Activated CD4-positive, alpha-beta T cell treated with anti-CD3 and anti-CD28 coated beads, Interleukin-2, Interleukin-4, amounts not matched to agents 100 ng/mL and 50 ng/mL, durations not matched to agents 16 hours and 8 hours (primary cell): ENCODE data around the gene PCNA.
"Not testable (repeated sequence)": the region's sequence is repeated elsewhere in the genome, so short reads cannot be mapped to it uniquely, and the experiment has no call there.

Source experiments
- DNase-seq: peaks from one replicate; pipeline ENCODE4 v3.0.0-alpha.2; 2020; ENCODE audit warnings: low spot score

PCNA gene

DNA sequence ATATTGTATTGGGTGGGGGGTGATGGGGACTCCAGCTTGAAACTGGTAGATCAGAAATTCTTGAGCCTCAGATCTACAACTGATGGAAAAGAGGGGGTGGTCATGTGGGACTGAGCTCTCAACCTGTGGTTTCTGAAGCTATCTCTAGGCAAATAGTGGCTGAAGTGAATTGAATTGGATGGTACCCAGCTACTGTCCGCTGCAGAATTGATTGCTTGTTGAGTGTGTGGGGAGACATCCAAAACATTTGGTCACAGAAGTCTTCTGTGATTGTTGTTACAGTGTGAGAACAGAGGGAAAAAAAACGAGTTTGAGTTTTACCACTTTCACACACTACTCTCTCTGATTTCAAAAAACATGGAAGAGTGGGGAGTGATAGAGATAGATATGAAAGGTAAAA is 21.9 kb upstream of the PCNA start:
- DNase-seq: no peak

DNA sequence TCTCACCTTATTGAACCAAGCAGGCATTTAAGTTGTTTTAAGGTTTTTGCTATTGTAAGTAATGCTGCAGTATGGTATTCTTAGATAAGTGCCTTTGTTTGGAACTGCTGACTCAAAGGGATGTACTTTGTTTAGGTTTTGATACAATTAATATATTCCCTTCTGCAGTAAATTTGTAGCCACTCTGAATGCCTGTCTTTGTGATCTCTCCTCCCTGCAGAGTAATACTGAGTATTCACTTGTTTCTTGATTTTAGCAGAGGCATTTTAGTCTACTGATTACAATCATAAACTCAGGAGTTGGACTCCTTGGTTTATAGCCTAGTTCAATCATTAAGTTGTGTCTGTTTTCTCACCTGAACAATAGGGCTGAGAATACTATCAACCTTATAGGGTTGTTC is 20.4 kb upstream of the PCNA start:
- no peak for DNase-seq

DNA sequence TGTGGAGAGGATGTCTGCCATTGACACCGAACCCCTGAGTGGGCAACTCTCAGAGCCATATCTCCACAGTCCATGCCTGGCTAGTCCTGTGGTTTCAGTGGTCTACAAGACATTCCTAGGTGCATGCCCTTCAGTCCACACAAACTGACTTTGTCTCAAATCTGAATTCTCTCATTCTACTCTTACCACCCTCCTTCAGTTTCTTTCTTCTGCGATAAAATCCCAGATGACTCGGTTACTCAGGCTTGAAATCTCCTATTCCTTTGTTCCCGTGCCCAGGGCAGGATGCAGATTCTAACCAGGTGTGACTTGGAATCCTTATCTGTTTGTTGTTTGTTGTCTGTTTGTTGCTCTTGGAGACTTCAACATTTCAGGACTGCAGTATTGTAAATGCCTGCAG is 16.3 kb upstream of the PCNA start:
- no peak for DNase-seq

DNA sequence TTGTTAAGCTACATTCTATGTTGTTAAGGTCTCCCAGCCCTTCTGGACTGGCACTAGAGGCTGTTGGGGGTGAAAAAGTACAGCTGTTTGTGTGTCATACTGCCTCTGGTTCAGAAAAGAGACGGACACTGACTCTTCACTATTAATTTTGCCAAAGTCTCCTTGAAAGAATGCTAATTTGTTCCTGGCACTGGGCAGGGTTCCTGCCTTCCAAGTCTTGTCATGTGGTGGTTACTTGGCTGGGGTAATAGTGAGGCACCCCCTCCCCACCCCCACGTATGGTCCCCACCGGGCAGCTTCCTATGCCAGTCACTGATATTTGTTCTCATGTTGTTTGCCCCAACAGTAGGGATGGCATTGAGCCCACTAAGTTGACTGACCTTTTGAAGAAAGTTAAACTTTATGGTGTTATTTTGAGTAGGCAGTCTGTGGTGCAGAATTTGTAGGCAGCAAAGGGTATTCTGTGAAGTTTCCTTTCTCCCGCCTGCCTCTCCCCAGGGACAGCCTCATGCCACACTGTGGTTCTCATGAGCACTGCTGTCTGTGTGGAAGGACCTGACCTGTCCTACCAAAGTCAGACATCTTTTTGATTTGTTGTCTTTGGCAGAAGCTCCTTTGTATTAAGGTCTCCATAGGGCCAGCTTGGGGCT is 15.7 kb upstream of the PCNA start:
- no peak for DNase-seq

GRCh38 chr20:5133998-5134397 is 14.2 kb upstream of the PCNA start:
- DNase-seq: no peak

GRCh38 chr20:5131502-5131901 is 11.7 kb upstream of the PCNA start:
- no peak for DNase-seq

- DNase-seq: no peak
Measured at GRCh38 chr20:5128886-5129285, 9.1 kb upstream of the PCNA start.

DNA sequence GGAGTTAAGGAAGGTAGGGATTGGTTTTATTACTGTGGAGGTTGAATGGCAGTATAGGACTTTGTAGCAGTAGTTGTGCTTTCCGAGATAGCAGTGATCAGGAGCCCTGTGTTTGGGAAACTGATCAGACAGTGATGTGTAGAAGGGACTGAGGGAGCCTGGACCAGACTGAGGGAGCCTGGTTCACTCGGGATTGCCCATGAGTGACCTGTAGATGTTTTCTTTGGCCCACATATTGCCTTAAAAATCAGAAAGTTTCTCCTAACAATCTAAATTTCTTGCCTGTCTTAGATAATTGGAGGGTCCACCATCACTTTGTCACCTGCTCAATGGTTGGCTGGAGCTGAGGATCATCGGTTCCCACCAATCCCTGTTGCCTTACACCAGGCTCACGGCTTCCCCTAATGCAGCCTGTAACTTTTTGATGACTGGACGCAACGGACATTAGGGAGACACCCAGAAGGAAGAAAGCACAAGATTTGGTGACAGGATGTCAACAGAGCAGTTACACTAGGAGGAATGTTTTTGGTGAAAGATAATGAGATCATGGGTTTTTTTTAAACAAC is 8.2 kb upstream of the PCNA start:
- no peak for DNase-seq

DNA sequence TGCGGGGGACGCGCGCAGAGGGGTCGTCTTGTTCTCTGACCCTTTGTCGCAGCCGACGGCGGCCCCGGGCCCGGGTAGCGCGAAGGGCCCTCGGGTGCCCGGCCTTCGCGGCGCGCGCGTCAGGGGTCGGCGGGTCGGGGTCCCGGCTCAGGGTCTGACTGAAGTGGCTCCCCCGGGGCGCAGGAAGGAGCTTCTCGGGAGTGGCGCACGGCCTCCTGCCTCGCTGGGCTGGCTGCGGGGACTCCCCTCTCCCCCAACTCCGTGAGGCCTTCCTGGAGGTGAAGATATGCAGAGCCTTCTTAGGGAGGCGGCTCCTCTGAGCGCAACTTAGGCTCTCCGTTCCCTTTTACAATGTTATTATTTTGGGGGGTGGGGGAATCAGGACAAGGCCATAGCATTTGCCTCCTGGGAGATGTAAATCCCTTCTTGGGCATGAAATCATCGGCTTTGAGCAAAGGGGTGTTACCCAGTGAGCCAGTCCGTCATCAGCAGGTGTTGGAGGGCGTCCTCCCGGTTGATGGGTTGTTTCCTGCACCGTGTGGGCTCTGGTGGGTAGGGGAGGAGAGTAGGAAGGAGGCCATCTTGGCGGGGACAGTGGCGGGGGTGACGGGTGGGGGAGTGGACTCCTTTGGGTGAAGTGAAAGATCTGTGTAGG is 7.6 kb upstream of the PCNA start:
- peak; percentile 73 for DNase-seq

- peak; percentile 100 for DNase-seq
Measured at GRCh38 chr20:5126512-5127203, 6.9 kb upstream of the PCNA start, which contains the start of gene CDS2. TSS of gene CDS2 (plus strand) at chr20:5127008. CDS start at chr20:5127093, 85 bp downstream.

DNA sequence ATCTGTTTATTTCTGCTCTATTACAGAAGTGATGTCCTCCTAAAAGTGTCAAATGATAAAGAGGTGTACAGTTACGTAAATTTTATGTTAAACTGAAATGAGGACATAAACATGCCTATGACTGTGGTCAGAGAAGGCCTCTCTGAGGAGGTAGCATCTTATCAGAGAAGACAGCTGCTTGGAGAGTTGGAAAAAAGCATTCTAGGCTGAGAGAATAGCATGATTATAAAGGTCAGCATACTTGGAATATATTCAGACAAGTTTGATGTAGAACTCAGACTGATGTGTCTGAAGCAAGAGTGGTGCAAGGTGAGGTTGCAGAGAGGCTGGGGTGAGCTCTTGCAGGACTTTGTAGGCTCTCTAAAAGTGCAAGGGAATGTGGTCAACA is 3.1 kb upstream of the PCNA start:
- DNase-seq: no peak

DNA sequence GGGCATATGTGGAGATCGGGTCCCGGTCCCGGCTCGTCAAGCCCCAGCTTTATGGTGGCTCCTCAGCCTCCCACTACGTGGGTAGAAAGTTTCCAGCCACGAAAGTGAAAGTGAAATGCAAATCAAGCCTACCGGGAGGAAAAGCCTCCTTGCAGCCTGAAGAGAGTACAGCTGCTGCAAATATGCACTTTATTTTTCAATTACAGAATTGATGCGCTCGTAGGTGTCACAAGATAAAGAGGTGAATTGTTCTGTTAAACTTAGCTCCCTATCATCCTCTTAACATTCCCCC is 373 bp upstream of the PCNA start:
- no peak for DNase-seq

GRCh38 chr20:5119143-5119434 is 669 bp downstream of the PCNA start:
- no peak for DNase-seq

DNA sequence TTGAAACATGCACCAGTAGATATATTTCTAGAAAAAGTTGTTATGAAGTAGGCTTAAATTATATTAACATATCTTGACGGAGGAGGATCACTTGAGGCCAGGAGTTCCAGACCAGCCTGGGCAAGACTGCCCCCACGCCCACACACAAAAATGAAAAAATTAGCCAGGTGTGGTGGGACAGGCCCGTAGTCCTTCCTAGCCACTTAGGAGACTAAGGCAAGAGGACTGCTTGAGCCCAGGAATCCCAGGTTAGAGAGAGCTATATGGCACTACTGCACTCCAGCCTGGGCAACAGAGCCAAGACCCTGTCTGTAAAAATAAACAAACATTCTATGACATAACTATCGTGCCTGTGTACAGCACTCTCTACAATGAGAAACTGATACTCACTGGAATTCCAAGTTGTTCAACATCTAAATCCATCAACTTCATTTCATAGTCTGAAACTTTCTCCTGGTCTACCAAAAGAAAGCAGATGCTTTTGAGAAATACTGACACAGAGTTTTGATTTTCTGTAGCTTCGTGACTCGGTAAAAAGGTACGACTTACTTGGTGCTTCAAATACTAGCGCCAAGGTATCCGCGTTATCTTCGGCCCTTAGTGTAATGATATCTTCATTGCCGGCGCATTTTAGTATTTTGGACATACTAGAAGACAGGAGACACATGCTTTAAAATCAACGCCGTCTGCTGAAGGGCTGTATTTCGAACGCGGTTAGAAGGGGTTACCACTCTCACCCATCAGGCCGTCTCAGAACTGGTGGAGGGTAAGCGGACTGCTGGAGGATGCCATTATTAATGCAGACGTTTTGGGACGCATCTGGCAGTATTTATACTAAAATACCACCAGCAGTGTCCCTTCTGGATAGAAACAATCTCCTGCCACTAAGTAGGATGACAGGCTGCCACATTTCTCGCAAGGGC is 1.3 kb downstream of the PCNA start:
- DNase-seq: peak; percentile 23

- no peak for DNase-seq
Measured at GRCh38 chr20:5116875-5117274, 2.9 kb downstream of the PCNA start.

DNA sequence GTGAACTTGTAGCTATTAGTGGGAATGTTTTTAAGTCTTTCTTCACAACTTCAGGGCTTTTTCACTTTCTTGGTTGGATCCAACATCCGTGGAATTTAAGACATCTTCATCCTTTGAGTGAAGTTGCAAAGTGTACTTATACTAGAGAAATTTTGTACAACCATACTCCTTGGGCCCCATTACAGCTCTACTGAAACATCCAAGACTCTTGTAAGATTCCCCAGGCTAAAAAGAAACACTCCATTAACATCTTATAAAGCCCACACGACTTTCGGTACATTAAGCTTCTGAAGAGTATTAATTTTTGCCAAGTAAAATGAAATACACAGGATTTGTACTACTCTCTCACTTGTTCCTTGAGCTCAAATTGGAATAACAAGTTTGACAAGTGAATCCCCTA is 5.4 kb downstream of the PCNA start:
- DNase-seq: no peak

DNA sequence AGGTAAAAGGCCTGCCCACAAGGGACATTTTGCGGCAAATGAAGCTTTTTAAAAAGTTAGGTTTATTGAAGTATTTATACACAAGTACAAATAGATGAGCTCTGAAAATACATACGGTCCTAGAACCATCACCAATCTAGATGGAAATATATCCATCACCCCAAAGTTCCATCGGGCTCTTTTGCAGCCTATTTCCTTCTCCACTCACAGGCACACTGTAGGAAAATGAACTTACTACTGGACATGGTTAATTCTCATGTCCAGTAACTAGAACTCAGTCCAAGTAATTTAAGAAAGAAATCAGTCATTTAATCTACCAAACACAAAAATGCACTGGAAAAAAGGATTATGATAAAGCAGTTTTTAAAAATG is 6.2 kb downstream of the PCNA start:
- no peak for DNase-seq

DNA sequence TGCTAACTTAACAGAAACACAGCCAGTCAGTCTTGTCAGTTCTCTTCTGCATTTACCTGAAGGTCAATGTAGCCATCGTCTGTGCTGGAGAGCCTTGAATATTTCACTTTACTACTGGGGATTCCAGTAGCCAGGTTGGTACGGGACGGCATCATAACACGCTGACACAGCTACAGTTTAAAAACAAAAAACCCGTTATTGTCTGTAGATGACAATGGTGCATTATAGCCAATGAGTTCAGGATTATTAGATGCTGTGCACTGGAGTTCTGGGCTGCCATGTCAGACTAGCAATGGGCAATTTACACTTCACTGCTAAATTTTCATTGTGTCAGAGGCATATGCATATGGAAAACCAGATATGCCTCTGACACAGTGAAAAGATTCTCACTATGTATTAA is 10.5 kb downstream of the PCNA start:
- DNase-seq: no peak

DNA sequence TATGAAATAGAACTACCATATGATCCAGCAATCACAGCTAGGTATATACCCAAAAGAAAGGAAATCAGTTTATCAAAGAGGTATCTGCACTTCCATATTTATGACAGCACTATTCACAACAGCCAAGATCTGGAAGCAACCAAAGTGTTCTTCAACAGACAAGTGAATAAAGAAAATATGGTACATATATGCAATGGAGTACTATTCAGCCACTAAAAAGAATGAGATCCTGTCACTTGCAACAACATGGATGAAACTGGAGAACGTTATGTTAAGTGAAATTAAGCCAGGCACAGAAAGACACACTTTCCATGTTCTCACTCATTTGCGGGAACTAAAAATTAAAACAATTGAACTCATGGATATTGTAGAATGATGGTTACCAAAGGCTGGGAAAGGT is 15.3 kb downstream of the PCNA start:
- DNase-seq: no peak

- DNase-seq: peak; percentile 70
Measured at GRCh38 chr20:5100684-5101347, 18.9 kb downstream of the PCNA start.

- not testable (repeated sequence) for DNase-seq
Measured at GRCh38 chr20:5099909-5100308, 19.8 kb downstream of the PCNA start.

DNA sequence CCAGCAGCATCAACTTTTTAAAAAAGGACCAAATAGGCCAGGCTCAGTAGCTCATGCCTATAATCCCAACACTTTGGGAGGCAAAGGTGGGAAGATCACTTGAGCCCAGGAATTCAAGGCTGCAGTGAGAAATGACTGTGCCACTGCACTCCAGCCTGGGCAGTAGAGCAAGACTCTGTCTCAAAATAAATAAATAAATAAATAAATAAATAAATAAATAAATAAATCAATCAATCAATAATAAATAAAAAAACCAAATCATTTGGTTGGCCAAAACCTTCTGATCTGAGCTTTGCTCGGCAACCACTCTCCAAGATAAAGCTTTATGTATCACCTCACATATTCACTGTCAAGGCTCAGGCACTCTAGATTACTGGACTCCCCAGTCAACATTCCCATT is 20.7 kb downstream of the PCNA start:
- not testable (repeated sequence) for DNase-seq
